GM23248 (cell line): ENCODE results near the gene RFNG. TPM values are rescaled to one million over a fixed set of nuclear protein-coding genes. Genes with fewer than 3 reads are reported as not detected.

ENCODE experiments used
- DNase-seq: peaks from one replicate; pipeline ENCODE4 v3.0.0-alpha.2; 2015
- H2AFZ ChIP-seq: fragments of 200-600 bp; sonication (generic); 2 replicates; pipeline ENCODE4 v1.6.1; 2016; ENCODE audit warnings: antibody characterized with exemption
- H3F3A ChIP-seq: fragments of 200-600 bp; sonication (generic); 2 replicates; pipeline ENCODE4 v1.6.1; 2016; ENCODE audit warnings: mild to moderate bottlenecking, antibody characterized with exemption, mixed run types; ENCODE audit not compliant: insufficient read depth
- H3K27ac ChIP-seq: fragments of 200-600 bp; sonication (generic); 2 replicates; pipeline ENCODE4 v1.5.1; 2016; ENCODE audit warnings: mild to moderate bottlenecking
- H3K27me3 ChIP-seq: fragments of 200-600 bp; sonication (generic); replicated peaks from 2 replicates; pipeline ENCODE4 v1.6.1; 2016; ENCODE audit warnings: mild to moderate bottlenecking; ENCODE audit not compliant: insufficient read depth
- H3K36me3 ChIP-seq: fragments of 200-600 bp; sonication (generic); 2 replicates; pipeline ENCODE4 v1.6.1; 2016; ENCODE audit warnings: low read depth, mild to moderate bottlenecking
- H3K4me1 ChIP-seq: fragments of 200-600 bp; sonication (generic); 2 replicates; pipeline ENCODE4 v1.6.1; 2016; ENCODE audit warnings: mild to moderate bottlenecking; ENCODE audit not compliant: insufficient read depth
- H3K4me2 ChIP-seq: fragments of 200-600 bp; sonication (generic); one replicate; pipeline ENCODE4 v1.6.1; 2016; ENCODE audit warnings: mild to moderate bottlenecking; ENCODE audit not compliant: unreplicated experiment
- H3K4me3 ChIP-seq: fragments of 200-600 bp; sonication (generic); 2 replicates; pipeline ENCODE4 v1.5.1; 2016; ENCODE audit warnings: mild to moderate bottlenecking
- H3K79me2 ChIP-seq: fragments of 200-600 bp; sonication (generic); 2 replicates; pipeline ENCODE4 v1.6.1; 2016; ENCODE audit warnings: mild to moderate bottlenecking; ENCODE audit not compliant: insufficient read depth
- H3K9ac ChIP-seq: fragments of 200-600 bp; sonication (generic); 2 replicates; pipeline ENCODE4 v1.6.1; 2016; ENCODE audit warnings: mild to moderate bottlenecking
- H3K9me2 ChIP-seq: fragments of 200-600 bp; sonication (generic); 2 replicates; pipeline ENCODE4 v1.6.1; 2016; ENCODE audit warnings: mixed run types, mild to moderate bottlenecking, moderate library complexity; ENCODE audit not compliant: insufficient read depth
- H3K9me3 ChIP-seq: fragments of 200-600 bp; sonication (generic); one replicate; pipeline ENCODE4 v1.6.1; 2017; ENCODE audit warnings: low read depth
- H4K20me1 ChIP-seq: fragments of 200-600 bp; sonication (generic); 2 replicates; pipeline ENCODE4 v1.6.0; 2016; ENCODE audit not compliant: insufficient read depth
- EZH2 ChIP-seq: fragments of 200-600 bp; sonication (generic); IDR thresholded peaks from 2 replicates; pipeline ENCODE4 v1.6.1; 2018; ENCODE audit warnings: antibody characterized with exemption, mild to moderate bottlenecking; ENCODE audit not compliant: insufficient read depth, poor library complexity, severe bottlenecking
- EZH2phosphoT487 ChIP-seq: fragments of 200-600 bp; sonication (generic); IDR thresholded peaks from 2 replicates; pipeline ENCODE4 v1.6.1; 2018; ENCODE audit warnings: antibody characterized with exemption, moderate library complexity, mild to moderate bottlenecking, low read depth; ENCODE audit not compliant: insufficient read depth
- WGBS, 2 experiments: methylation state at CpG; one replicate each; pipeline ENCODE4 v1.1.6; 2015 to 2017; ENCODE audit warnings: low lambda C conversion rate in 2 of 2, low coverage in 1 of 2; ENCODE audit errors: missing lambda C conversion rate in 2 of 2; 5-methylcytosine and 5-hydroxymethylcytosine counted together
- in situ Hi-C: fragments of 300-500 bp; cut with MboI; formaldehyde crosslinking; loops from 2 replicates; pipeline ENCODE4 v1.15.0; 2020
- polyA plus RNA-seq: library from polyadenylated mRNA; unstranded; fragments of >200 nt; fragmentation: Nextera tagmentation; extraction: Ambion mirVana; gene quantifications from 2 replicates; pipeline ENCODE4 v1.2.1, GENCODE V29; 2016
- total RNA-seq: library from RNA; depleted of rRNA; stranded (reverse); fragments of >200 nt; shearing (Covaris generic); gene quantifications from 2 replicates; pipeline ENCODE4 v1.2.3, GENCODE V29; 2014

The RFNG gene
- total and polyA plus RNA-seq, 2 experiments from 2014 or later: 11.8 to 59.8 TPM

GRCh38 chr17:82008941-82009405 lies 42.6 kb downstream of the RFNG start:
- WGBS, 2 experiments: 95% methylated on average over 26 to 27 of the region's 28 CpGs
- H2AFZ ChIP-seq: no peak overlapping the region
- no peaks in the 10 kb centered on the region for H3F3A ChIP-seq
- in situ Hi-C loops: no loop called here
- no peaks in the 10 kb centered on the region for H3K79me2 ChIP-seq
- no peak overlapping the region for H3K27ac ChIP-seq
- H3K9me3 ChIP-seq: no peaks in the 10 kb centered on the region
- H3K9ac ChIP-seq: no peak overlapping the region
- no peaks in the 10 kb centered on the region for H3K36me3 ChIP-seq
- no peak overlapping the region for H3K4me3 ChIP-seq
- H3K27me3 ChIP-seq: no peaks in the 10 kb centered on the region
- peaks cover 17% of the 10 kb centered on the region for H3K4me1 ChIP-seq
- no peaks in the 10 kb centered on the region for H3K9me2 ChIP-seq
- TF ChIP-seq EZH2 (no peak), EZH2phosphoT487 (no peak)
- no peak overlapping the region for H3K4me2 ChIP-seq
- DNase-seq: no peak
- H4K20me1 ChIP-seq: no peaks in the 10 kb centered on the region

GRCh38 chr17:82008258-82008940 lies 43.2 kb downstream of the RFNG start:
- no peak overlapping the region for H3K4me2 ChIP-seq
- peaks cover 20% of the 10 kb centered on the region for H3K4me1 ChIP-seq
- H4K20me1 ChIP-seq: no peaks in the 10 kb centered on the region
- no peak overlapping the region for H3K9ac ChIP-seq
- H3K36me3 ChIP-seq: no peaks in the 10 kb centered on the region
- 86 to 93% methylated on average over 13 to 25 of the region's 26 CpGs for WGBS, 2 experiments
- no peak overlapping the region for H2AFZ ChIP-seq
- no peaks in the 10 kb centered on the region for H3K9me2 ChIP-seq
- no peaks in the 10 kb centered on the region for H3K27me3 ChIP-seq
- TF ChIP-seq EZH2 (no peak), EZH2phosphoT487 (no peak)
- no peak overlapping the region for H3K4me3 ChIP-seq
- in situ Hi-C loops: no loop called here
- no peak overlapping the region for H3K27ac ChIP-seq
- no peaks in the 10 kb centered on the region for H3K9me3 ChIP-seq
- no peaks in the 10 kb centered on the region; the same call in 1 of the 2 replicates for H3F3A ChIP-seq
- no peaks in the 10 kb centered on the region for H3K79me2 ChIP-seq
- DNase-seq: no peak

DNA sequence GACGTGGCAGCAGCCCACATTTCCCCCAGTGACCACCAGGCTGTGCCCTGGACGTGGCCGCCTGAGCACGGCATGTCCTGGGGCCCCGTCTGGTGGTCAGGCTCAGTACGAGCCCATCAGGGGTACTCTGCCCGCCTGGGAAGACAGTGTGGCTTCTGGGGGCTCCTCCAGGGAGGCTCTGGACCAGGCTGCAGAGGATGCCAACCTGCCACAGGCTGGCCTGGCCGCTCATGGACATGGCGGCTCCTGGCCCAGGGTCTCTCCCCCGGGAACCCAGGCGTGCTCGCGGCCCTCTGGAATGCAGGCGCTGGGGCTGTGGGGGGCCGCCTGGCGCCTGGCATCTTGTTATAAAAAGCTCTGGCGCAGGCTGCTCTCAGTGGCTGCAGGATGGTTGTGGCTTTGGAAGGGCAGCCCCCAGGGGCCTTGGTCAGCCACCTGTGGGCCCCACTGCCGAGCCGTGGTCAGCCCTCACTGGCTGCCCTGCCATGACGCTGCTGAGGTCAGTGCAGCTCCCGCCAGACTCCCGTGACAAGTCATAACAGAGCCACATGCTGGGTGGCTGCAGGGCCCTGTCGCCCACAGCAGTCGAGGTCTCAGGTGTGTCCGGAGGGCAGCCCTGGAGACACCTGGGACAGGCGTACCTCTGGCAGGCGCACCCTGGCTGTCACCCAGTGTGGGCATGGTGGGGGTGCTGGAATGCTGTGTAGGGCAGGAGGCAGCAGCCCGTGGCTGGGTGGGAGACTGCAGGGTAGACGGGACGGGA lies 43.9 kb downstream of the RFNG start:
- TF ChIP-seq EZH2: no peak
- TF ChIP-seq EZH2phosphoT487: no peak
- H3K9ac ChIP-seq: no peak overlapping the region
- no peaks in the 10 kb centered on the region for H3K9me3 ChIP-seq
- WGBS, 2 experiments: 93 to 94% methylated on average over 30 of the region's 30 CpGs
- no peaks in the 10 kb centered on the region for H3K27me3 ChIP-seq
- peaks cover 4% of the 10 kb centered on the region for H3F3A ChIP-seq
- H3K9me2 ChIP-seq: no peaks in the 10 kb centered on the region
- no peaks in the 10 kb centered on the region for H4K20me1 ChIP-seq
- in situ Hi-C loops: no loop called here
- H2AFZ ChIP-seq: no peak overlapping the region
- no peak overlapping the region for H3K4me3 ChIP-seq
- DNase-seq: no peak
- peaks cover 27% of the 10 kb centered on the region for H3K4me1 ChIP-seq
- H3K79me2 ChIP-seq: no peaks in the 10 kb centered on the region
- no peaks in the 10 kb centered on the region for H3K36me3 ChIP-seq
- no peak overlapping the region for H3K27ac ChIP-seq
- no peak overlapping the region for H3K4me2 ChIP-seq

DNA sequence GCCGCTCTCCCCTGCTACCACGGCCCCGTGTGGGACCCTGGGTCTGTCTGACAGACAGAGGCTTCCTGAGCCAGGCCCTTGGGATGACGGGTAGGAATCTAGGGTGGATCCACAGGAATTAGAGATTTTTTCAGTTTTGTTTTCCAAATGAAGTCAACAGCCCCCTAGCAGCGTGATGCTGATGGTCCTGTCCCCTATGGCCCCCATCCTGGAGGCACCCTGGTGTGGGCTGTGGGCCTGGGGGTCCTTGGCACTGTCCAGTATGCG lies 44.5 kb downstream of the RFNG start:
- H3F3A ChIP-seq: peaks cover 8% of the 10 kb centered on the region
- H3K4me1 ChIP-seq: peaks cover 27% of the 10 kb centered on the region
- H3K27me3 ChIP-seq: no peaks in the 10 kb centered on the region
- no peak overlapping the region for H3K27ac ChIP-seq
- no peaks in the 10 kb centered on the region for H3K36me3 ChIP-seq
- 73 to 80% methylated on average over 6 of the region's 6 CpGs for WGBS, 2 experiments
- DNase-seq: no peak
- H3K9me2 ChIP-seq: no peaks in the 10 kb centered on the region
- H3K9ac ChIP-seq: no peak overlapping the region
- no peak overlapping the region for H3K4me3 ChIP-seq
- TF ChIP-seq EZH2: no peak
- TF ChIP-seq EZH2phosphoT487: no peak
- no peak overlapping the region for H2AFZ ChIP-seq
- no peak overlapping the region for H3K4me2 ChIP-seq
- H3K9me3 ChIP-seq: no peaks in the 10 kb centered on the region
- H4K20me1 ChIP-seq: no peaks in the 10 kb centered on the region
- no peaks in the 10 kb centered on the region for H3K79me2 ChIP-seq
- in situ Hi-C loops: no loop called here
